Panc1 (cell line): Measurements from ENCODE around the gene INTS6L. TPM values are rescaled to one million over a fixed set of nuclear protein-coding genes. Genes with fewer than 3 reads are reported as not detected.

Experiments
- ATAC-seq: fragments of 200-7000 bp; cut with Tn5 transposase; 2 replicates; pipeline ENCODE4 v1.9.1; 2020; ENCODE audit warnings: mild to moderate bottlenecking, moderate library complexity
- BruUV-seq: library from RNA; stranded (reverse); fragments of 400-500 nt; replicated peaks from 2 replicates; lab custom pipeline; 2021; lab: Mats Ljungman, UMichigan
- CTCF ChIA-PET: fragments of 300-600 bp; sonication (Branson Sonifier 250); formaldehyde crosslinking; loops from one replicate; lab custom pipeline; 2022; ENCODE audit warnings: antibody characterized with exemption; lab: Charles Lee
- POLR2A ChIA-PET: fragments of 300-600 bp; sonication (Branson Sonifier 250); formaldehyde crosslinking; loops from one replicate; lab custom pipeline; 2022; ENCODE audit warnings: antibody characterized with exemption; lab: Charles Lee
- DNase-seq: peaks from one replicate; pipeline ENCODE4 v3.0.0-alpha.2; 2010; ENCODE audit warnings: low read depth, low spot score
- H3K27ac ChIP-seq: 2 replicates; pipeline ENCODE4 v1.5.1; 2011; ENCODE audit warnings: mild to moderate bottlenecking, low read length, inconsistent platforms
- H3K27me3 ChIP-seq: fragments of 200-500 bp; sonication (Bioruptor generic); 2 replicates; pipeline ENCODE4 v1.6.0; 2014; ENCODE audit warnings: low read length, inconsistent platforms; ENCODE audit not compliant: control insufficient read depth, insufficient read depth
- H3K36me3 ChIP-seq: fragments of 200-500 bp; sonication (Bioruptor generic); 2 replicates; pipeline ENCODE4 v1.5.1; 2014; ENCODE audit warnings: inconsistent platforms, mild to moderate bottlenecking, low read length, moderate library complexity; ENCODE audit not compliant: control insufficient read depth, insufficient read depth
- H3K4me1 ChIP-seq: 2 replicates; pipeline ENCODE4 v1.5.1; 2011; ENCODE audit warnings: inconsistent platforms, mild to moderate bottlenecking, low read length, moderate library complexity; ENCODE audit not compliant: control insufficient read depth, insufficient read depth
- H3K4me3 ChIP-seq, 2 experiments: 2 replicates each; pipeline ENCODE4 v1.5.1; 2011 to 2012; ENCODE audit warnings: low read depth in 2 of 2, low read length in 2 of 2, mild to moderate bottlenecking in 2 of 2, inconsistent platforms in 1 of 2, moderate library complexity in 1 of 2
- H3K9me3 ChIP-seq: fragments of 200-500 bp; sonication (Bioruptor generic); 2 replicates; pipeline ENCODE4 v1.5.1; 2014; ENCODE audit warnings: low read depth, mild to moderate bottlenecking, inconsistent platforms, low read length, moderate library complexity; ENCODE audit not compliant: control insufficient read depth, insufficient read depth
- POLR2AphosphoS5 ChIP-seq: IDR thresholded peaks from 2 replicates; pipeline ENCODE4 v1.6.1; 2012; ENCODE audit warnings: mild to moderate bottlenecking, low read depth, low read length, moderate library complexity
- REST ChIP-seq, 2 experiments: IDR thresholded peaks; 2 replicates each; pipeline ENCODE4 v1.6.1; 2011 to 2012; ENCODE audit warnings: low read depth in 2 of 2, control low read depth in 1 of 2, low read length in 1 of 2, mild to moderate bottlenecking in 1 of 2, moderate library complexity in 1 of 2; ENCODE audit not compliant: insufficient read depth in 1 of 2
- SIN3A ChIP-seq: IDR thresholded peaks from 2 replicates; pipeline ENCODE4 v1.6.1; 2012; ENCODE audit warnings: low read depth, mild to moderate bottlenecking, low read length, moderate library complexity, borderline replicate concordance; ENCODE audit not compliant: insufficient read depth
- TCF7L2 ChIP-seq: IDR thresholded peaks from 2 replicates; pipeline ENCODE4 v1.6.1; 2011; ENCODE audit warnings: mild to moderate bottlenecking, low read depth, low read length, inconsistent platforms
- in situ Hi-C: cut with HindIII; loops from 2 replicates; pipeline ENCODE4 v1.10.0; 2016; ENCODE audit warnings: low sequenced_read_pairs, low pct_unique_long_range_greater_than_20kb
- intact Hi-C: fragments of 100-400 bp; cut with micrococcal nuclease; formaldehyde crosslinking; loops from one replicate; pipeline ENCODE4 v1.10.0; 2022; ENCODE audit not compliant: unreplicated experiment
- total RNA-seq: library from RNA; stranded (reverse); gene quantifications from one replicate; pipeline ENCODE4 v1.2.1, GENCODE V29; 2021; ENCODE audit not compliant: unreplicated experiment
- TF ChIP-seq, protein P1 (sequence below): fragments of 450-650 bp; IDR thresholded peaks from 2 replicates; pipeline ENCODE4 v1.5.1; 2017; ENCODE audit warnings: mild to moderate bottlenecking

The INTS6L gene
- total RNA-seq, 1 experiment from 2014 or later: 19.6 TPM

- no peak for ATAC-seq
- POLR2A ChIA-PET: no interaction called here
- H3K4me1 ChIP-seq: no peaks in the 10 kb centered on the region
- TF ChIP-seq REST (IDR thresholded peaks at IDR 0.05; ENCODE audit: insufficient read depth in 1 of 2, low read depth in 2 of 2, low read length in 1 of 2) (no peak), TCF7L2 (no peak), SIN3A (no peak), POLR2AphosphoS5 (no peak)
- TF ChIP-seq, protein P1, sequence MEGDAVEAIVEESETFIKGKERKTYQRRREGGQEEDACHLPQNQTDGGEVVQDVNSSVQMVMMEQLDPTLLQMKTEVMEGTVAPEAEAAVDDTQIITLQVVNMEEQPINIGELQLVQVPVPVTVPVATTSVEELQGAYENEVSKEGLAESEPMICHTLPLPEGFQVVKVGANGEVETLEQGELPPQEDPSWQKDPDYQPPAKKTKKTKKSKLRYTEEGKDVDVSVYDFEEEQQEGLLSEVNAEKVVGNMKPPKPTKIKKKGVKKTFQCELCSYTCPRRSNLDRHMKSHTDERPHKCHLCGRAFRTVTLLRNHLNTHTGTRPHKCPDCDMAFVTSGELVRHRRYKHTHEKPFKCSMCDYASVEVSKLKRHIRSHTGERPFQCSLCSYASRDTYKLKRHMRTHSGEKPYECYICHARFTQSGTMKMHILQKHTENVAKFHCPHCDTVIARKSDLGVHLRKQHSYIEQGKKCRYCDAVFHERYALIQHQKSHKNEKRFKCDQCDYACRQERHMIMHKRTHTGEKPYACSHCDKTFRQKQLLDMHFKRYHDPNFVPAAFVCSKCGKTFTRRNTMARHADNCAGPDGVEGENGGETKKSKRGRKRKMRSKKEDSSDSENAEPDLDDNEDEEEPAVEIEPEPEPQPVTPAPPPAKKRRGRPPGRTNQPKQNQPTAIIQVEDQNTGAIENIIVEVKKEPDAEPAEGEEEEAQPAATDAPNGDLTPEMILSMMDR: no peak
- H3K27me3 ChIP-seq: no peaks in the 10 kb centered on the region
- H3K27ac ChIP-seq: no peak overlapping the region
- intact Hi-C loops (no loop called here), in situ Hi-C loops (no loop called here)
- DNase-seq: no peak
- no peaks in the 10 kb centered on the region for H3K36me3 ChIP-seq
- no TSS peak for BruUV-seq
- CTCF ChIA-PET: no interaction called here
- H3K4me3 ChIP-seq: no peak overlapping the region
- no peaks in the 10 kb centered on the region for H3K9me3 ChIP-seq
These were observed 11.4 kb downstream of the INTS6L start for GRCh38 chrX:135531813-135532212.

DNA sequence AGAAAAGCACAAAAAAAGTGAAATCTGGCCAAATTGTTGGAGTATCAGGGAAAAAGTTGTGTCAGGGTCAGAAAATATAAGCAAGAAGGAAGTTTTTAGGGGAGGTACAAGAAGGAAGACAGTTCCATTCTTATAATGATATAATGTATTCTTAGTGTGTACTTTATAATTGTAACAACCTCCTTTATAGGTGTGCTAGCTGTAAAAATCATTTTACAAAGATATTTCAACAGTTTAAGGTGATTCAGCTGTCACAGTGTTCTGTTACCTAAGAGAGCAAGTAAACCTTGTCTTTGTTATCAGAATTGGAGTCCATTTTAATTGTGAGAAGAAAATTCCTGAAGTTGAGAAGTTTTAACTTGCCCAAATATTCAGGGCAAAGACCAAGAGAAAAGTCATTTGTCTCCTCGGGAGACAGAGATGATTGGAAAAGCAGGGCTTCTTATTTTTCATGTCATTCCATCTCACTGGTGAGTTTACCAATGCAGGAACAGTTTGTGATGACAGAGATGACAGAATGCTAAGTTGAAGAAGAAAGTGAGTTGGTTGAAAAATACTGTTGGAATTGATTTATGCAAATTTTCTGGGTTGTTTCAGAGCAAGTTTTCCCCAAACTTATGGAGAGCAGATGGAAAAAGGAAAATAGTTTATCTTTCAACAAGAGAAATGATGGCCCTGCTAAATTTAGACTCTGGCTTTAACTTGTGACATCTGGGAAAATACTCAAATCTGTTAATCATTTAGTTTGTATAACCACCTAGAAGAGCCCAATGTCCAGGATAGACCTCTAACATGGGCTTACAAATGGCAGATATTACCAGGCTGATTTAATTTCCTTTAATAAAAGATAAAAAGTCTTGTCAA, 14.8 kb downstream of the INTS6L start:
- CTCF ChIA-PET: no interaction called here
- BruUV-seq: no TSS peak
- POLR2A ChIA-PET: interaction anchor here (0.6 kb wide), 1 partner anchor 31 kb away, joined by 4 read pairs; no protein-coding TSS in a partner anchor
- H3K9me3 ChIP-seq: no peaks in the 10 kb centered on the region
- no peaks in the 10 kb centered on the region for H3K27me3 ChIP-seq
- no peak for ATAC-seq
- H3K4me1 ChIP-seq: no peaks in the 10 kb centered on the region
- no peak for TF ChIP-seq POLR2AphosphoS5
- TF ChIP-seq SIN3A: no peak
- TF ChIP-seq, protein P1: no peak
- TF ChIP-seq REST (IDR thresholded peaks at IDR 0.05; ENCODE audit: insufficient read depth in 1 of 2, low read depth in 2 of 2, low read length in 1 of 2): no peak
- no peak for TF ChIP-seq TCF7L2
- no peak overlapping the region for H3K4me3 ChIP-seq
- H3K27ac ChIP-seq: no peak overlapping the region
- H3K36me3 ChIP-seq: no peaks in the 10 kb centered on the region
- intact Hi-C loops (no loop called here), in situ Hi-C loops (no loop called here)
- DNase-seq: no peak
